ENCODE data around the gene TALDO1.

Gene TALDO1

DNA sequence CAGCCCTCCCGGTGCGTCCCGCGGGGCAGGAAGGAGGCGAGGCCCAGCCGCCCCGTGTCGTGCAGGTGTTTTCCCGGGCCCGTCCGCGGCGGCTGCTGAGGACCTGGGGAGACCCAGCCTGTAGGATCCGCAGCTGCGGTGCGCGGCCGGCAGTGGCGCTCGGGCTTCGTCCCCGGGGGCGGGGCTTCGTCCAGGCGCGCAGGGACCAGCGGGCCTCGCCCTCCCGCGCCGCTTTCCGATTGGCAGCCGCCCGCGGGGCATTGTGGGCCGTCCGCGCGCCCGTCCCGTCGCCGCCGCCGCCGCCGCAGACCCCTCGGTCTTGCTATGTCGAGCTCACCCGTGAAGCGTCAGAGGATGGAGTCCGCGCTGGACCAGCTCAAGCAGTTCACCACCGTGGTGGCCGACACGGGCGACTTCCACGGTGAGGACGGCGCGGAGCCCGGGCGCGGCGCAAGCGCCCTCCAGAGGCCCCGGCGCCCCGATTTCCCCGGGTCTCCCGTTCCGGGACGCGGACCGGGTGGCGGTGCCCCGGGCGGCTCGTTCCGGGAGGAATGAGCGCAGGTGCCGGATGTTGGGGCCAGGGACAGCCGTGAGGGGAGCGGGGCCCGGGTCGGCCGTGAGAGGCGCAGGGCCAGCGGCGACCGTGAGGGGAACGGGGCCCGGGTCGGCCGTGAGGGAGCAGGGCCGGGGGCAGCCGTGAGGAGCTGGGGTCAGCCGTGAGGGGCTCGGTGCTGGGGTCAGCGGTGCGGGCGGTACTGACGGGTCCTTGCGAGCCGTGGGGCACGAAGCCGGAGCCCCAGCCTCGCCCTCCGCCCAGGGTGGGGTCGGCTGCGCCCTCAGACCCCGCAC lies at the start of gene TALDO1:
TALDO1 (plus strand) TSS at position 307 of the 849 bp plus-strand sequence; CDS start at position 325, 18 bp downstream.
- peak; percentile 85 for DNase-seq

DNA sequence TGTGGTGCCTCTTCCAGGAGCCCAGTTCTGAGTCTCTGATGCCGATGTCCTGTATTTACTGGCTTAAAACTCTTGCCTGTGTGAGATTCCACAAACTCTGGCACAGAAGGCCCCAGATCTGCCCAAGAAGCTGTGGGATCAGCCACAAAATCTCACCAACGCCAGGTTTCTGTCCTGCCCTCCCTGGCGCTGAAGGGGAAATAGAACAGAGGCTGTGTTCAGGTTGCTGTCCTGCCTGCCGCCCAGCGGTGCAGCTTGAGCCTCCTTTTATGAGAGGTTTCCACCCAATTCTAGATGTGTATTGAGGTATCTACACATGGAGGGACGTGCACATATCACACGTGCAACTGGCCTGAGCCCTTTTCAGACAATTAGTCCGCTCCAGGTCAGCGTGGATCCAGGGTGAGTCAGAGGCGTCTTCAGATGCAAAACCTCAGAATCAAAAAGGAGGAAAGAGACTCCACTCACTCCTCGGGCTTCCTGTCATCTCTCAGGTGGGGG lies 49.4 kb upstream of the TALDO1 start:
- DNase-seq: no peak

DNA sequence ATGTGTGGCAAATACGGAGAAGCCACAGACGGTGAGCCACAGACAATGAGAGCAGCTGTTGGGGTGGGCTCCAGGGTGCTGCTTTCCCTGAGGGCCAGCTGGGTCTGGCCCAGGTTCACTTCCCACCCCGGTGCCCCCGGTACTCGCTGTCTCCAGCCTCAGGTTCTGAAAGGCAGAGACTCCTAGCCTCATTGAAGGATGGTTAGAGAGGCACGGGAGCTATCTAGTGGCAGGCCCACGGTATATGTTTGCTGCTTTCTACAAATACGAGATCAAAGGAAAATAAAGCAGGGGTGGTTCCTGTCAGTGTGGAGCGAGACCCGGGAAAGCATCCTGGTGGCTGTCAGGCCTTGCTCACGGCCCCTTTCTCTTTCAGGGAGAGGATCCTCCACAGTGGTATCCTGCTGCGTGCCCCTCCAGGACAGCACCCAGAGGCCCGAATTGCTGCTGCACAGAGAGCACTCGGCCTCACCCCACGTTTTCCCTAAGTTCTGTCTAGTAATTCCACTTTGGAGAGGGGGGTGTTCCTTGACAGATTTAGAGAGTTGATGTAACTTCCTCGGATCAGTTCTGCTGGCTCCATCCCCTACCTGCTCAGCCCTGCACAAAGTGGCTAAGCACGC lies 48.7 kb upstream of the TALDO1 start:
- no peak for DNase-seq

DNA sequence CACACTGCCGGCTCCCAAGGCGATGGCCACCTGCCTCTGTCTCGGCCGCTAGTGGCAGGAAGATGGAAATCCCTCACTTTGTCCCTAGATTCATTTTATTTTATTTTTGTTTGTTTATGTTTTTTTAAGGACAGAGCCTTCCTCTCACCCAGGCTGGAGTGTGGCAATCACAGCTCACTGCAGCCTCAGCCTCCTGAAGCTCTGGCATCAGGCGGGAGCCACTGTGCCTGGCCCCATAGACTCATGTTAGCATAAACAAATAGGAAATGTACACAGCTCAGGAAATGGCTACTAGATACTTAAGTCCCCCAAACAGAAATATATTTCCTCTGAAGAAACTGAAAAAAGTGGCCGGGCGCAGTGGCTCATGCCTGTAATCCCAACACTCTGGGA lies 48.2 kb upstream of the TALDO1 start:
- no peak for DNase-seq

DNA sequence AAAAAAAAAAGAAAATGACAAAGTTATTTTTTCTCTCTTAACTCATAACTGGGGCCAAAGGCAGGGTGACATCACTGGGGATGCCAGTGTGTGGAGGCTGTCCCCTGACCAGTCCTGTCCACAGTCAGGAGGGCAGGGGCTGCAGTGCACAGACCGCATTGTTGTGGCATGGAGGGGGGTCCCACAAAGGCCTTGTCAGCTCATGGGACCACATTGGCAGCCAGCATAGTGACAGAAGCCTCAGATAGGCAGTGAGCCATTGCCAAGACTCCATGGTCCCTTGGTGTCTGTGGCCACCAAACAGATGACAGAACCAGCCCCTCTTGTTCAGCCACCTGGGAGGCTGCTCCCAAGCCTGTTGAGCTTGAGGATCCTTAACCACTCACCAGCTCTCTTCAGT lies 47.5 kb upstream of the TALDO1 start:
- DNase-seq: no peak

DNA sequence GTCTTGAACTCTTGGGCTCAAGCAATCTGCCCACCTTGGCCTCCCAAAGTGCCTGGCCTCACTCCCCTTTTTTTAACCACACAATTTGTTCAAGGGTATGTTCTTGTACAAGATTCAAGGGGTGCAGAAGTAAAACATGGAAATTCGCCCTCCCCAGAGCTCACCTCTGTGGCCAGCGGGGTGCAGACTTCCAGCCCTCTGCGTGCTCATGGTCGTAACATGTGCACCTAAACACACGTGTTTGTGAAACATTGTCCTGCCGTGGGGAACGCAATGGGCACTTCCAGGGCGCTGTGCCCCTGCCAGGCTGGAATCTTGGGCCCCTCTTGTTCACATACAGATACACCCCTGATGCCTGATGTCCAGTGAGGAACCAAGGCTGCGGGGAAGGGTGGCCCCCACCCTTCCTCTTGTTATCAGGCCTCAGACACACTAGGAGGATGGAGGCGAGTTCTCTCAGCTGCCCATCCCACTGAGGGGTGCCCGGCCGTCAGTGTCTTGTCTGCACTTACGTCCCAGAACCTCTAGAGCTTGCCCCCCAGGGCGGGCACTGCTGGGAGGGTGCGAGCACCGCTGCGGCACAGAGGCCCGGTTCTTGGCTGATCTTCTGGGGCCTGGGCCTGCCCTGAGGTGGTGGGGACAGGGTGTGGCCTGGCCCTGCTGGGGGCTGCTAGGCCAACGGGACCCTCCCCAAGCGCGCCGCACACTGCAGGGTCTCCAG lies 45.4 kb upstream of the TALDO1 start:
- DNase-seq: no peak

DNA sequence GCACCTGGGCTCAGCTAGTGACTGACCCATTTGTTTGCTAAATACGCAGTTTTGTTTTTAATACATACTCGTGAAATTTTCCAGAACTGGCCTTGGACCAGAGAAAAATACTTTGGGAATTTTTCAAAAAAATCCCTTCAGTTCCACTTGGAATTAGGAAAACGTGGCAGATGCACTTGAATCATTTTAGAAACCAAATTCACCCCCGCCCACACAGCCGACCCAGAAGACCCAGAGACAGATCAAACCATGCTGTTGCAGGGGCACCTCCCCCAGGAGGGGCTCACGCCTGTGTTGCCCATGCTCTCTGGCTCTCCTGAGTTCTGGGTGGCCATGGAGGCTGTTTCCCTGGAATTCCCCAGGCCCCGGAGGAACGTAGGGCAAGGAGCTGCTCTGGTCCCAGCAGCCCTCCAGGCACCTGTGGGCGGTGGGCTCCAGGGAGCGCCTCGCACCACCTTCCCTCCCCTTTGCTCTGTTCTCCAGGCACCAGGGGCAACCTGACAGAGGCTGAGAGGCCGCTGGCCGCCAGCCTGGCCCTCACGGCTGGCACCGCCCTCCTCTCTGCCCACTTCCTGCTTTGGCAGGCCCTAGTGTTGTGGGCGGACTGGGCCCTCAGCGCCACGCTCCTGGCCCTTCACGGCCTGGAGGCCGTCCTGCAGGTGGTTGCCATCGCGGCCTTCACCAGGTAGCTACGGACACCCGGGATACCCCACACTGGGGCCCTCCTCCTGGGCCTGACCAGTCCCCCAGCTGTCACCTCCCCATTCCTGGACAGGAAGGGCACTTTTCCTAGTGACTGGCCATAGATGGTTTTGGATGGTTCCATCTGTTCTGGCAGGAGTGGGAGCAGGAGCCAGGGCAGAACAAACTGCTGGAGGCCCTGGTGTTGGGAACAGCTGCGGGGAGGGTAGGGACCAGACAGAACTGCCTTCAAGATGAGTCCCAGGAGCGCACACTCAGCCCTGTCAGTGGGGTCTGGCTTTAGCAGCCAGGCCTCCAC lies 44.5 kb upstream of the TALDO1 start:
- no peak for DNase-seq

DNA sequence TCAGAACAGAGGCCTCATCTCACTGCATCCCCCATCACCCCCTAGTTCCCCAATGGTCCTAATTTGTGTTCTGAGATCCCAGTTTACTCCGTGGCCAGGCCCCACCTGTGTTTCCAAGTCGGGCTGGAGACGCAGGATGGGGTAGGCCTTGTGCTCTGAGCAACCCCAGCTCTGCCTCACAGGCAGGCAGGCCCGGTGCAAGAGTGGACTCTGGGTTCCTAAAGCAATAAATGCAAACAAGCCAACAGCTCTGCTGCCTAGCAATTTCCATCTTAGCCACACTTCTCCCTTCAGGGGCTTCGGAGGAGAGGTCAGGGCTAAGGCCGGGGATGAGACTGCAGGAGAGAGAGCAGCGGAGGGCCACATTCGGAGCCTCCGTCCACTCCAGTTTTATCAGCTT lies 43.8 kb upstream of the TALDO1 start:
- DNase-seq: no peak

DNA sequence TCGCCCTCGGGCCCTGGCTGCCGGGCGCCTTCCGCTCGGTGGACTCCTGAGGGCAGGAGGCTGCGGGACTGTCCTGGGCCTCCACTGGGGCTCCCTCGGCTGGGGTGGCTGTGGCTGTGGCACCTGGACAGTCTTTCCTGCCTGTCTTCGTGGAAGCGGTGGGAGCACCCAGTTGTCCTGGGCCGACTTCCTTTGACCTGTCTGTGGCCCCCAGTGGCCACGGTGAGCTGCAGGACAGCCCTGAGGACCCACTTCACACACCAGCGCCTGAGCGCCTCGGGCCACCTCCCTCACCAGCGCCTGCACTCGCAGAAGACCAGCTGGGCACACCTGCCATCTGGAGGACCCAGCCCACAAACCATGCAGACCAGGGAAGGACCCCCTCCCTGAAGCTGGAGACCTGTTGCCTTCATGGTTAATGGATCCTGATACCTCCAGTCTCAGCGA lies 43.0 kb upstream of the TALDO1 start:
- DNase-seq: no peak

DNA sequence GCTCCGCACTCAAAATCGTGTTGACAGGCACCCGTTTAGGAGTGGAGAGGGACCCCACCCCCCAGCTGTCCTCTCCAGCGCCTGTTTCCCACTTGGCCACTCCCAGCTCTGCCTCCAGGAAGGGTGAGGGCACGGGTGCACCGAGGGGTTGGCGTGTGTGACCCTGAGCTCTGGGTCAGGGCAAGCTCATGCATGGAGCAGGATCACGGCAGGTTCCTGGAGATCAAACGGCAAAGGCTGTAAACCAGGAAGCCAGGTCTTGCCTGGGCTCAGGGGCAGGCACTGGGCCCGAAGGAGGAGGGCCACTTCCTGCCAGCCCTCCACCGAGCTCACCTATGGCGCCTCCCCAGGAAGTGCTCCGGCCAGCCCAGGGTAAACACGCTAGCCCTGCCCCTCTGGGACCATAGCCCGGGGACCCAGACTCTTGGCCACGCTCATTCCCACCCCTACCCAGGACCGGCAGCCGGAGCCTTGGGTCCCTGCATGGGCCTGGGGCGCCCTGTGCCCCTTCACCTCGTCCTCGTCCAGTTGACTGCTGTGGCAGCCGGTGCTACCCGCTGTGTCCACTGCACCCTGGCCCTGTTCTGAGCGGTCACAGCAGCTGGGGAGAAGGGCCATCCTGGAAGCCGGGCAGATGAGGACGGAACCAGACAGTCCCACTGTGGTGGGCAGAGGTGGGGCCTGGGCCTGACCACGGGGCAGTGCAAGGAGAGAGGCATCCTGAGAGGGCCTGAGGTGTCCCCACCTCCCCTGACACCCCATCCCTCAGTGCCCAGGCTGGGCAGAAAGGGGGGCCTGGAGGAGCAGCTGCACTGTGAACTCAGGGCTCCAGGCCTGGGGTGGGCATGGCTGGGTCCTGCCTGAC lies 42.3 kb upstream of the TALDO1 start:
- DNase-seq: no peak

DNA sequence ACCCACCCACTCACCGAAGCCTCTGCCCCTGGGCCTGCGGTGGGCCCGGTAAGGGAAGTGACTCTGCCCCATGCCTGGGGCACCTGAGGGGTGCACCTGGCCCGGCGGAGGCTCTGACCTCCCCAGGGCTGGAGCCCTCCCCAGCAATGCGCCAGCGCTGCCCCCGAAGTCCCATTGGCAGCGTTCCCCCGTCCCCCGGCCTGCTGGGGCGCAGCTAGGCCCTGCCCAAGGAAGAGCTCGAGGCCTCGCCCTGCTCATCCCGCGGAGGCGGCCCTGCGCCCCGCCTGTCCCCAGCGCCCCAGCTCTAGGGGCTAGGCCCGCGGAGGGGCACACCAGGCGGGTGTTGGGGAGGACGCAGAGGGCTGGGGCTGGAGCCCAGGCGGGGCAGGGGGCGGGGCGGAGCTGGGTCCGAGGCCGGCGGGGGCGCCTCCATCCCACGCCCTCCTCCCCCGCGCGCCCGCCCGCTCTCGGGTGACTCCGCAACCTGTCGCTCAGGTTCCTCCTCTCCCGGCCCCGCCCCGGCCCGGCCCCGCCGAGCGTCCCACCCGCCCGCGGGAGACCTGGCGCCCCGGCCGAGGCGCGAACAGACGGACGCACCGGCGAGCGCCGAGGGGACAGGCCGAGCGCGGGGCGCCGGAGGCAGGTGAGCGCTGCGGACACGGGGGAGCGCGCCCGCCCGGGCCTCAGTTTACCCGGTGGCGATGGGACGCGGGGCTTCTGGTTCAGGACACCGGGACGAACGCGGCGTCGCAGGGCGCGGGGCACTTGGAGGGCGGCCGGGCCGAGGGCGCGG lies 41.4 kb upstream of the TALDO1 start, which contains the start of gene EPS8L2:
EPS8L2 (plus strand) TSS at position 586 of the 793 bp plus-strand sequence. CDS start 3,177 bp downstream, outside the sequence.
- no peak for DNase-seq

DNA sequence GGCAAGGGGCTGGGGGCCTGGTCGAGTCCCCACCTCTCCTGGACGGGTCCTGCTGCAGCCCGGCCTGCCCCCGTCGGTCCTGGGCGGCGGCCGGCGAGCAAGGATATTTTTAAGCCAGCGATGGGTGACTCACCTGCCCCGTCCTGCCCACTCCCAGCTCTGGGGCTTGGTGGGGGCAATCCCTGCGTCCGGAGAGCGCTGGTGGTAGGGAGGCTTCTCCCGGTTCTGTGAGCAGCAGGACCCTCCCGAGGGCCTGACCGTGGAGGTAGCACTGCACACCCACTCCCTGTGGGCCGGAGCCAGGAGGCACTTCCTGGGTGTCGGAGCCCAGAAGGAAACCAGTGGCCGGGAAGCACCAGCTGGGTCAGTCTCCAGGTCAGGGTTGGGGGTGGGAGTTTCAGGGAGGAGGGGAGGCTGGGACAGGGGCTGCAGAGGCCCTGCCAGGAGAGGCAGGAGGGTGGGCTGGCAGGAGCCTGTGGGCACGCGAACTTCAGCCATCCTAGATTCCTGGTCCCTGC lies 40.8 kb upstream of the TALDO1 start:
- no peak for DNase-seq

DNA sequence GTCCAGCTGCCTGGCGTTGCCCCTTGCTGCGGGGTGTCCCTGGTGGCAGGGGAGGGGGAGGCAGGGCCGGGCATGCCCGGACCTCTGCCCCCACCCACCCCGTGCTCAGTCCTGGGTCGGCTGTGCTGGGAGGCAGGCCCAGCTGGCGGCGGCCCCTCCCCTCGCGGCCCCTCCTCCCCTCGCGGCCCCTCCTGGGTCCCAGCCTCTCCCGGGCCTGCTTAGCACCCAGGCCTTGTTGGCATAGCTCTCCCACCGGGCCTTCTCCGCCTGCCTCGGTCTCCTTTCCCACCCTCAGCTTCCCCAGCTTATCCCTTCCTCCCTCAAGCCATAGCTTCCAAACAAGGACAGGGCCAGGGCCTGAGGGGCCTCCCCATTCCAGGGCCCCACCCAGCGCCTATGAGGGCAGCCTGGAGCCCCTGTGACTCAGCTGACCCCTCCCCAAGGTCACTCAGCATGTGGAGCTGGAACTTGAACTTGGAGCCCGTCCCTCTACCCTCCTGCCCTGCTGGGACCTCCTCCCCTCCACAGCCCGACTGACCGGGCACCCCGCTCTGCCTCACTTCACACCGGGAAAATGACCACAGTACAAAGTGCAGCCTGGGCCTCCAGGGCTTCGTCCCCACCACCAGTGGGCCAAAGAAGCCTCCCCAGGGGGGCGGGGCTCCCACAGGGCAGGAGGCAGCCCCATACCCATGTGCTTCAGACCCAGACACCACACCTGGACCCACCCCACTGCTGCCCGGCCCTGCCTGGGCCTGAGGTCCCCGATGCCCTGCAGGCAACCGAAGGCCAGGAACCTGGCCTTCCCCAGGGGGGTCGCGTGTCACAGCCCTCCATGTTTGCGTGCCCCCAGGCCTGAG lies 40.1 kb upstream of the TALDO1 start:
- no peak for DNase-seq

DNA sequence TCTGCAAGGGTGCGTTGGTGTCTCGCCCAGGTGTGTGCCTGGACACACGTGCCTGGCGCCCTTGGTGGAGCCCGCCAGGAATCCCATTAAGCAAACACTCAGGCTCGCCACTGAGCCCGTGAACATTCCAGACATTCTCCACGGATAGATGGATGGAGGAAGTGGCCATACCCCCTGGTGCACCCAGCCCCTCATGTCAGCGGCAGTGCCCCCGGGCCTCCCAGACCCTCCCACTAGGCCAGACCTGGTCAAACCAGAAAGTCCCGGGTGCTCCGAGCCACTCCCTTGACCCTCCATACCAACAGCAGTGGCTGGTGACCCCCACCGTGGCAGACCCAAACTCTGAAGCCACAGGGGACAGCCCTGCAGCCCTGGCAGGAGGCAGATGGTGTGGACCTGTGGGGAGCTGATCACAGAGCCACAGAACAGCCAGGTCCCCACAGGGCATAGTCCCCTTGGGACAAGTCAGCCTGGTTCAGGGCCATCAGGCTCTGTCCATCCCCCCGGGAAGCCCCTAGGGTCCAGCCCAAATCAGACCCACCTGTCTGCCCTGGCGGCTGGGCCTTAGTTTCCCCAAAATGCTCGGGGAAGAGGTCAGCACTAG lies 39.3 kb upstream of the TALDO1 start:
- no peak for DNase-seq

DNA sequence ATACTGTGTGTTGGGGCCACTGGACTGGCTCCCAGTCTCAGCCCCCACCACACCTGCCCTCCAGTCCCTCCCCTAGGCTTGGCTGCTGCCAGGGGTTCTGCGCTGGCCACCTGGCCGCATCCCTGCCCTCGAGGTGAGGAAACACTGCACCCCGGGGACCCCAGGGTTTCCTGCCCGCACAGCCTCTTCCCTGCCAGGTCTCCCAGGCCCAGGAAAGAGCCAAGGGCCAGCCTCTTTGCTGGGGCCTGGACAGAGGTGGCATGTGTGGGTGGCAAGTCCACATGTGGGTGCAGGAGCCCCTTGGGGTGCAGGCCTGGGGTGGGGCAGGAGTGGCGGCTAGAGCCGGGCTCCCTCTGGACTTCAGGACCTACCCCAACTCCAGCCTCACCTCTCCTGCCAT lies 38.8 kb upstream of the TALDO1 start:
- no peak for DNase-seq

DNA sequence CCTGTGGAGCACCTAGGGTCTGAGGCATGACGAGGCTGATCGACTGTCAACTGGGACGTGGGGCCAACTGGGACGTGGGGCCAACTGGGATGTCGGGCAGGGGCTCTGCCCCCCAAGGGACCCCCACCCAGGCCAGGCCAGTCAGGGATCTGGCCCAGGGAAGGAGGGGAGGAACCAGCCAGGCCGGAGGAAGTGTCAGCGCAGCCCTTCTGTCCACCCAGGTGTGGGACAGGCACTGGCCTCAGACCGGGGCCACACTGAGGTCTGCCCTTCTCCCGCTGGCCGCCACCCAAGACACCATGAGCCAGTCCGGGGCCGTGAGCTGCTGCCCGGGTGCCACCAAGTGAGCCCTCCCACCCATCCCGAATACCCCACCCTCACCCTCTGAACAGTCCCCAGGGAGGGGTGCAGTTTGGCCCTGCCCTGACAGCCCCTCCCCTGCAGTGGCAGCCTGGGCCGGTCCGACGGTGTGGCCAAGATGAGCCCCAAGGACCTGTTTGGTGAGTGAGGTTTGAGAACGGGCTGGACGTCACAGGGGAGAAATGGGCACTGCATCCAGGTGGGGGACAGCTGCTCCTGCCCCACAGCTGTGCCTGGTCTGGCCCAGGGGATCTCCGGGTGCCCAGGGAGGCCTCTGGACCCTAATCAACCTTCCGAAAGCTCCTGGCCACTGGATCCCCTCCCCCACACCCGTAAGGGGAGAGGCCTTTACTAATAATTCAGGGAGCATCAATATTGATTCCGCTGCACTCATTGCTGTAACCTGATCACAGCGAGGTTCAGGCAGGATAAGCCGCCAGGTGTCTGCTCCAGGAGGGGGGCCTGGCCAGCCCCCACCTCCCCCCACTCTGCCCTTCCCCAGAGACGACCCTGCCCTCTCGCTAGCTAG lies 37.9 kb upstream of the TALDO1 start:
- no peak for DNase-seq

DNA sequence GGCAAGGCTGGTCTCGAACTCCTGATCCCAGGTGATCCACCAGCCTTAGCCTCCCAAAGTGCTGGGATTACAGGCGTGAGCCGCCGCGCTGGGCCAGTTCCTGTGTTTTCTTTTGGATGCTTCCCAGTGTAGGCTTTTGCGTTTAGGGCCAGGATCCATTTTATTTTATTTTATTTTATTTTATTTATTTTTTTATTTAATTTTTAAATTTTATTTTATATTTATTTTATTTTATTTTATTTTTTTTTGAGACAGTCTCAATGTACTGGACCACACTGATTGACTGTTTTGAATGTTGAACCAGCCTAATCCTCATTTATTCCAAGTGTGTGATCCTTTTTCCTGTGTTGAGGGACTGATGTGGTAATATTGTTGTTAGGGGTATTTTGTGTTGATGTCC lies 32.8 kb upstream of the TALDO1 start:
- DNase-seq: no peak

All from CD4-positive, alpha-beta T cell treated with Interferon gamma for 1 hour (primary cell).